Ascending aorta (tissue), 2 donors: ENCODE results near the gene RBM44. TPM values are rescaled to one million over a fixed set of nuclear protein-coding genes. Genes with fewer than 3 reads are reported as not detected.

Experiments
- DNase-seq, 2 donors: peaks; one replicate each; pipeline ENCODE4 v3.0.0-alpha.2; 2019; ENCODE audit warnings: low spot score in 2 of 2
- H3K27ac ChIP-seq, 2 donors: fragments of 200-600 bp; sonication (generic); one replicate each; pipeline ENCODE4 v1.5.1; 2016 to 2017; ENCODE audit warnings: mild to moderate bottlenecking in 1 of 2
- H3K27me3 ChIP-seq: fragments of 200-600 bp; sonication (generic); one replicate; pipeline ENCODE4 v1.5.1; 2017
- H3K36me3 ChIP-seq, 2 donors: fragments of 200-600 bp; sonication (generic); one replicate each; pipeline ENCODE4 v1.5.1; 2016
- H3K4me1 ChIP-seq, 2 donors: fragments of 200-600 bp; sonication (generic); one replicate each; pipeline ENCODE4 v1.5.1; 2016 to 2017; ENCODE audit warnings: mild to moderate bottlenecking in 1 of 2
- H3K4me3 ChIP-seq, 2 donors: fragments of 200-600 bp; sonication (generic); one replicate each; pipeline ENCODE4 v1.5.1; 2016 to 2017; ENCODE audit warnings: mild to moderate bottlenecking in 1 of 2
- H3K9me3 ChIP-seq, 2 donors: fragments of 200-600 bp; sonication (generic); one replicate each; pipeline ENCODE4 v1.5.1; 2016
- CTCF ChIP-seq, 3 experiments: fragments of 200-600 bp in 2 of 3; fragments of 450-650 bp in 1 of 3; sonication (generic) in 2 of 3; IDR thresholded peaks; one replicate each; pipeline ENCODE4 v1.5.1; 2016 to 2019; ENCODE audit warnings: antibody characterized with exemption in 3 of 3, mild to moderate bottlenecking in 1 of 3, moderate library complexity in 1 of 3
- intact Hi-C: fragments of 100-400 bp; cut with DNase I; formaldehyde crosslinking; loops from one replicate; pipeline ENCODE4 v1.15.1; 2023
- total RNA-seq: library from RNA; depleted of rRNA; stranded (reverse); fragments of >200 nt; gene quantifications from one replicate; pipeline ENCODE4 v1.1.0, GENCODE V29; 2016

Gene RBM44
- total RNA-seq, 1 donor from 2014 or later, result 8.5 TPM

- no peak for TF ChIP-seq CTCF (IDR thresholded peaks at IDR 0.05)
- no peaks in the 10 kb centered on the region for H3K4me1 ChIP-seq
- no peak overlapping the region for H3K27ac ChIP-seq
- H3K36me3 ChIP-seq, result peaks cover 27 to 28% of the 10 kb centered on the region in 2 donors
- no peaks in the 10 kb centered on the region for H3K27me3 ChIP-seq
- H3K9me3 ChIP-seq, result no peaks in the 10 kb centered on the region
- no peak for DNase-seq
- intact Hi-C loops, result no loop called here
- H3K4me3 ChIP-seq, result no peak overlapping the region
These were observed 11.6 kb upstream of the RBM44 start for GRCh38 chr2:237786936-237787335.

- TF ChIP-seq CTCF (IDR thresholded peaks at IDR 0.05), result no peak
- intact Hi-C loops, result no loop called here
- peaks cover 10 to 13% of the 10 kb centered on the region in 2 donors for H3K36me3 ChIP-seq
- no peaks in the 10 kb centered on the region for H3K27me3 ChIP-seq
- H3K27ac ChIP-seq, result no peak overlapping the region
- H3K9me3 ChIP-seq, result no peaks in the 10 kb centered on the region
- H3K4me1 ChIP-seq, result no peaks in the 10 kb centered on the region
- H3K4me3 ChIP-seq, result no peak overlapping the region
- DNase-seq, result no peak
These were observed 8.2 kb upstream of the RBM44 start for GRCh38 chr2:237790353-237790752.

GRCh38 chr2:237791977-237792727, 6.4 kb upstream of the RBM44 start:
- peaks cover 3 to 8% of the 10 kb centered on the region in 2 donors for H3K36me3 ChIP-seq
- H3K27ac ChIP-seq, result no peak overlapping the region
- no peak for DNase-seq
- no peaks in the 10 kb centered on the region for H3K27me3 ChIP-seq
- intact Hi-C loops, result no loop called here
- no peak overlapping the region for H3K4me3 ChIP-seq
- no peaks in the 10 kb centered on the region for H3K9me3 ChIP-seq
- no peaks in the 10 kb centered on the region for H3K4me1 ChIP-seq
- TF ChIP-seq CTCF (IDR thresholded peaks at IDR 0.05), result no peak

- no peaks in the 10 kb centered on the region for H3K27me3 ChIP-seq
- intact Hi-C loops, result no loop called here
- H3K4me1 ChIP-seq, result no peaks in the 10 kb centered on the region
- no peaks in the 10 kb centered on the region for H3K36me3 ChIP-seq
- DNase-seq, result no peak
- no peak overlapping the region for H3K27ac ChIP-seq
- no peak overlapping the region for H3K4me3 ChIP-seq
- H3K9me3 ChIP-seq, result no peaks in the 10 kb centered on the region
- no peak for TF ChIP-seq CTCF (IDR thresholded peaks at IDR 0.05)
These were observed 1.3 kb upstream of the RBM44 start for GRCh38 chr2:237797253-237797652.

GRCh38 chr2:237799060-237799428, 465 bp downstream of the RBM44 start:
- Histone ChIP-seq H3K27ac (no peak overlapping the region), H3K4me1 (no peaks in the 10 kb centered on the region), H3K36me3 (no peaks in the 10 kb centered on the region), H3K27me3 (no peaks in the 10 kb centered on the region), H3K9me3 (no peaks in the 10 kb centered on the region), H3K4me3 (no peak overlapping the region)
- DNase-seq, result no peak
- intact Hi-C loops, result no loop called here
- TF ChIP-seq CTCF (IDR thresholded peaks at IDR 0.05), result no peak

GRCh38 chr2:237801466-237801865, 2.9 kb downstream of the RBM44 start:
- no peak for DNase-seq
- no peak overlapping the region for H3K4me3 ChIP-seq
- no peaks in the 10 kb centered on the region for H3K9me3 ChIP-seq
- intact Hi-C loops, result no loop called here
- H3K36me3 ChIP-seq, result no peaks in the 10 kb centered on the region
- H3K27ac ChIP-seq, result no peak overlapping the region
- no peaks in the 10 kb centered on the region for H3K27me3 ChIP-seq
- H3K4me1 ChIP-seq, result no peaks in the 10 kb centered on the region
- no peak for TF ChIP-seq CTCF (IDR thresholded peaks at IDR 0.05)
